Transverse colon (tissue), 4 donors: ENCODE results near the gene DEGS2. TPM values are rescaled to one million over a fixed set of nuclear protein-coding genes. Genes with fewer than 3 reads are reported as not detected.

Source experiments
- DNase-seq: peaks from one replicate; pipeline ENCODE4 v3.0.0-alpha.2; 2019
- H3K27ac ChIP-seq, 4 donors: fragments of 200-600 bp; sonication (generic); 2 replicates each; pipeline ENCODE4 v1.5.1; 2016 to 2018; ENCODE audit warnings: inconsistent platforms in 4 of 4
- H3K27me3 ChIP-seq: fragments of 200-600 bp; sonication (generic); 2 replicates; pipeline ENCODE4 v1.5.1; 2017; ENCODE audit warnings: inconsistent platforms
- H3K36me3 ChIP-seq, 4 donors: fragments of 200-600 bp; sonication (generic); 2 replicates each; pipeline ENCODE4 v1.5.1; 2017 to 2019; ENCODE audit warnings: inconsistent platforms in 4 of 4
- H3K4me1 ChIP-seq, 4 donors: fragments of 200-600 bp; sonication (generic); 2 replicates each; pipeline ENCODE4 v1.5.1; 2017 to 2020; ENCODE audit warnings: inconsistent platforms in 4 of 4
- H3K4me3 ChIP-seq, 4 donors: fragments of 200-600 bp; sonication (generic); 1 replicate in 1 of 4; 2 replicates in 3 of 4; pipeline versions ENCODE4 v1.5.1 to v1.6.1; 2017 to 2019; ENCODE audit warnings: inconsistent platforms in 4 of 4
- H3K9me3 ChIP-seq, 2 donors: fragments of 200-600 bp; sonication (generic); 2 replicates each; pipeline ENCODE4 v1.5.1; 2017 to 2019; ENCODE audit warnings: inconsistent platforms in 2 of 2
- EP300 ChIP-seq: sonication (generic); formaldehyde crosslinking; IDR thresholded peaks from one replicate; pipeline ENCODE4 v1.6.1; 2017; ENCODE audit warnings: antibody characterized with exemption, low read depth
- POLR2A ChIP-seq: fragments of 450-650 bp; IDR thresholded peaks from one replicate; pipeline ENCODE4 v1.6.1; 2016; ENCODE audit warnings: antibody characterized with exemption, mild to moderate bottlenecking, moderate library complexity
- POLR2AphosphoS5 ChIP-seq, 3 donors: sonication (generic); formaldehyde crosslinking; IDR thresholded peaks; one replicate each; pipeline ENCODE4 v1.6.1; 2016; ENCODE audit warnings: antibody characterized with exemption in 3 of 3
- WGBS, 2 donors: methylation state at CpG; one replicate each; pipeline ENCODE4 v1.1.5; 2018; ENCODE audit warnings: low coverage in 1 of 2; 5-methylcytosine and 5-hydroxymethylcytosine counted together
- in situ Hi-C, 4 donors: fragments of 200-750 bp; cut with MboI; loops; one replicate each; pipeline versions ENCODE4 v1.15.0 to v1.15.1; 2017; ENCODE audit warnings: low sequenced_read_pairs in 3 of 4, low pct_ligation_motif_present in 1 of 4, low pct_unique_long_range_greater_than_20kb in 1 of 4
- intact Hi-C: fragments of 100-400 bp; cut with DNase I; formaldehyde crosslinking; loops from one replicate; pipeline ENCODE4 v1.15.1; 2023; ENCODE audit warnings: low total_unique reads
- total RNA-seq, 4 donors: library from RNA; depleted of rRNA; stranded (reverse); fragments of >200 nt; gene quantifications; one replicate each; pipeline ENCODE4 v1.1.0, GENCODE V29; 2016
- TF ChIP-seq, protein P1 (sequence below), 5 experiments: fragments of 200-600 bp in 3 of 5; fragments of 450-650 bp in 2 of 5; sonication (generic) in 3 of 5; IDR thresholded peaks; 1 replicate in 2 of 5; 2 replicates in 3 of 5; pipeline ENCODE4 v1.5.1; 2016 to 2017; ENCODE audit warnings: antibody characterized with exemption in 5 of 5, inconsistent platforms in 3 of 5, mild to moderate bottlenecking in 2 of 5, moderate library complexity in 1 of 5

Gene DEGS2
- total RNA-seq, 4 donors from 2014 or later: 4.9 to 33.2 (median 23.7) TPM

DNA sequence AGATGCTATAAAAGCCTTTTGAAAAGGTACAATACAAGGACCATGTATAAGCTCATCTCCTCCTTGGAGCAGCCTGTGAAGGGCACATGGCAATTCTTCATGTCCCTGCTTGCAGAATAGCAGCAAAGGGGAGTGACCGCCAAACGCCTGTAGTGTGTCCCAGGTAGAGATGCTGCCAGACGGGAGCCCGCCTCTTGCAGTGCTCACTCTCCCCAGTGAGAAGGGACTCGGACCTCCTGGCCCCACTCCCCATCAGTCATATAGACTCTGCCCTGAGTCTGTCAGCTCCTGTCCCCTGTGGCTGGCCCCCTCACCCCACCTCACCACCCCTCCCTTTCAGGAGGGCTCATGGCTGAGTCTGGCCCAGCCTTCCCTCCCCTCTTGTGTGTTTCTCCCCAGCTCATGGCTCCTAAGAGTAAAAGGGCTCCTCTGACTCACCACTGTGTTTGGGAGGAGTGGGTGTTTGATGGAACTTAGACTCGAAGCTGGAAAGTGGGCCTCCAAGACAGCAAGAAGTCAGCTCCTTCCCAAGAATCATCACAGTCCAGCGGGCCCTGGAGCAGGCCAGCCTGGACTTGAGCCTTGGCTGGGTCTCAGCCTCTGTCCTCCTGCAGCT is 40.9 kb downstream of the DEGS2 start:
- Histone ChIP-seq H3K4me3 (no peak overlapping the region), H3K36me3 (no peaks in the 10 kb centered on the region), H3K27me3 (no peaks in the 10 kb centered on the region), H3K9me3 (no peaks in the 10 kb centered on the region), H3K27ac (no peak overlapping the region), H3K4me1 (peaks cover 0 to 3% (median 0%) of the 10 kb centered on the region in 4 donors)
- TF ChIP-seq POLR2AphosphoS5 (IDR thresholded peaks at IDR 0.05) (no peak), EP300 (no peak), POLR2A (no peak)
- TF ChIP-seq, protein P1, sequence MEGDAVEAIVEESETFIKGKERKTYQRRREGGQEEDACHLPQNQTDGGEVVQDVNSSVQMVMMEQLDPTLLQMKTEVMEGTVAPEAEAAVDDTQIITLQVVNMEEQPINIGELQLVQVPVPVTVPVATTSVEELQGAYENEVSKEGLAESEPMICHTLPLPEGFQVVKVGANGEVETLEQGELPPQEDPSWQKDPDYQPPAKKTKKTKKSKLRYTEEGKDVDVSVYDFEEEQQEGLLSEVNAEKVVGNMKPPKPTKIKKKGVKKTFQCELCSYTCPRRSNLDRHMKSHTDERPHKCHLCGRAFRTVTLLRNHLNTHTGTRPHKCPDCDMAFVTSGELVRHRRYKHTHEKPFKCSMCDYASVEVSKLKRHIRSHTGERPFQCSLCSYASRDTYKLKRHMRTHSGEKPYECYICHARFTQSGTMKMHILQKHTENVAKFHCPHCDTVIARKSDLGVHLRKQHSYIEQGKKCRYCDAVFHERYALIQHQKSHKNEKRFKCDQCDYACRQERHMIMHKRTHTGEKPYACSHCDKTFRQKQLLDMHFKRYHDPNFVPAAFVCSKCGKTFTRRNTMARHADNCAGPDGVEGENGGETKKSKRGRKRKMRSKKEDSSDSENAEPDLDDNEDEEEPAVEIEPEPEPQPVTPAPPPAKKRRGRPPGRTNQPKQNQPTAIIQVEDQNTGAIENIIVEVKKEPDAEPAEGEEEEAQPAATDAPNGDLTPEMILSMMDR (IDR thresholded peaks at IDR 0.05): no peak
- in situ Hi-C loops (loop anchor here in 2 of 4 donors (10.0 to 25.0 kb wide), 2 partner anchors 131 to 134 kb away; no protein-coding TSS in a partner anchor), intact Hi-C loops (no loop called here)
- DNase-seq: no peak
- 86% methylated on average over 7 of the region's 7 CpGs; no CpG with 5 or more reads in 1 of the 2 donors for WGBS, 2 donors

DNA sequence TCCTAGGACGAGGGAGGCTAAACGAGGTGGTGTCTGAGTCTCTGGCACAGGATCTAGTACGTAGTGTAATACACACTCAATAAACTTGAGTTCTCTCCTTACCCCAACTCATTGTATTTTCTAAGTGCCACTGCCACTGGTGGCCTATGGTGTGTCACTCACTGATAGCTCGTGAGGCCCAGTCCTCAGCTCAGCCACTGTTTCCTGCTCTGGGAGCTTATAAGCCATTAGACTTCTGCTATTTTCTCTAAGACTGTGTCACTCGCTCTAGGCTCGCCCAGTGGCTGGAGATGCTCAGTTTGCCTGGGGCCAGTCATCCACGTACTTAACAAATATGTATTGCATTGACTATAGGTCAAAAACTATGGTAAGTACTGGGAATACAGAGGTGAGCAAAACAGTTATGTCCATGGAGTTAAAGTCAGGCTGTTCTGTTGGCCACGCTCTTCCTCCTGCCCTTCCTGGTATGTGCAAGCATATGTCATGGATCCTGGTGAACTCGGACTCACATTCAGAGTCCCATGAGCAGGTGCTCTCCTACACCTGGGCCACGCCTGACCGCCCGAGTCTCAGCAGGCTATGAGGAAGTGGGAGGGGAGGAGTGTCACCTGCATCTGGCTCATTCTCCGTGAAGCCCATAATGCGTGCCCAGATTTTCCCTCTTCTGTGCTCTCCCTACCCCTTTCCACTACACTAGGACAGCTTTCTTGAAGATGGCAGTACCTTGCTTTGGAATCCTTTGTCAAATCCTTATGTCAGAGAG is 41.6 kb downstream of the DEGS2 start:
- no peak overlapping the region for H3K27ac ChIP-seq
- no peaks in the 10 kb centered on the region for H3K27me3 ChIP-seq
- TF ChIP-seq POLR2A (no peak), POLR2AphosphoS5 (IDR thresholded peaks at IDR 0.05) (peak in 1 of 3 donors; percentile 22)
- H3K36me3 ChIP-seq: no peaks in the 10 kb centered on the region
- H3K9me3 ChIP-seq: no peaks in the 10 kb centered on the region
- no peak overlapping the region for H3K4me3 ChIP-seq
- intact Hi-C loops (no loop called here), in situ Hi-C loops (loop anchor here in 2 of 4 donors (10.0 to 25.0 kb wide), 2 partner anchors 131 to 133 kb away; no protein-coding TSS in a partner anchor)
- H3K4me1 ChIP-seq: peaks cover 0 to 3% (median 0%) of the 10 kb centered on the region in 4 donors
- 73 to 82% methylated on average over 2 to 14 of the region's 14 CpGs for WGBS, 2 donors
- peak; percentile 65 for DNase-seq

DNA sequence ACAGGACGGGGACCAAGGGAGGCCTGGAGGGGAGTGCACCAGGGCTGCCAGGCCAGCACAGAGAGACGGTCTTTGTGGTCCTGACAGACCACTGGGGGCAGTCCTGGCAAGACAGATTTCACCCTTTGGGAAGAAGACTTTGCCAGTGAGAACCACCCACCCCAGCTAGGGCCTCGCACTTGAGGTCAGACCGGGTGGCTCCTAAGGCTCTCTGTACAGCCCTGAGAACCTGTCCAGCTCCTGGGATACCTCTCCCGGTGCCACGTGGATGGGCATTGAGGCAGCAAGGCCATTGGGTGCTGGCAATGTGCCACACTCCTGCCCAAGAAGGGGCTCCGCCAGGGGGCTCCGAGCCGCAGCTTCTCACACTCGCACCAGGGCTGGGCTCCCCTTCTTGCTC is 42.4 kb downstream of the DEGS2 start:
- no peak for DNase-seq
- no peaks in the 10 kb centered on the region for H3K9me3 ChIP-seq
- 80 to 95% methylated on average over 2 to 9 of the region's 10 CpGs for WGBS, 2 donors
- H3K4me1 ChIP-seq: peaks cover 0 to 3% (median 0%) of the 10 kb centered on the region in 4 donors
- no peaks in the 10 kb centered on the region for H3K27me3 ChIP-seq
- H3K4me3 ChIP-seq: no peak overlapping the region
- intact Hi-C loops: no loop called here
- in situ Hi-C loops: loop anchor here in 2 of 4 donors (10.0 to 25.0 kb wide), 2 partner anchors 130 to 132 kb away; no protein-coding TSS in a partner anchor
- TF ChIP-seq, protein P1 (IDR thresholded peaks at IDR 0.05): no peak
- TF ChIP-seq EP300 (no peak), POLR2AphosphoS5 (IDR thresholded peaks at IDR 0.05) (no peak), POLR2A (no peak)
- H3K36me3 ChIP-seq: no peaks in the 10 kb centered on the region
- H3K27ac ChIP-seq: no peak overlapping the region

DNA sequence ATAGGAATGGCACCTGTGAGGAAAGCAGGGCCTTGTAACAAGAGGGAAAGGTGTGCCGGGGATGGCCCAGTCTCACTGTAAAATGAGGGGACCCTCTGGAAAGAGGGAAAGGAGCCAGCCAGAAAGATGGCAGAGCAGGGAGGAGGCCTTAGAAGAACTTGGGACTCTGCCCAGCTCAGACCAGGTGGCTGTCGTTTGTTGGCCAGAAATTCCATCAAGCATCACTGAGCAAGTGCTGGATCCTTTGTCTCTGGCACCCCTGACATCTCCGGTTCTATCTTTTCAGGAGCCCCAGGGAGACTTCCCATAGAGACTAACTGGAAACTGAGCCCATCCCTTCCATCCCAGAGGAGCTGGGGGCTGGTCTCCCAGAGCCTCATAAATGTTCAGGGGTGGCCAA is 43.3 kb downstream of the DEGS2 start:
- no peaks in the 10 kb centered on the region for H3K27me3 ChIP-seq
- H3K9me3 ChIP-seq: no peaks in the 10 kb centered on the region
- TF ChIP-seq, protein P1 (IDR thresholded peaks at IDR 0.05): no peak
- no peak for TF ChIP-seq POLR2A
- no peak for TF ChIP-seq EP300
- TF ChIP-seq POLR2AphosphoS5 (IDR thresholded peaks at IDR 0.05): no peak
- WGBS, 2 donors: 73 to 100% methylated on average over 1 to 3 of the region's 3 CpGs
- no peak overlapping the region for H3K4me3 ChIP-seq
- in situ Hi-C loops (loop anchor here in 2 of 4 donors (10.0 to 25.0 kb wide), 2 partner anchors 129 to 131 kb away; no protein-coding TSS in a partner anchor), intact Hi-C loops (no loop called here)
- peaks cover 0 to 3% (median 0%) of the 10 kb centered on the region in 4 donors for H3K4me1 ChIP-seq
- H3K36me3 ChIP-seq: no peaks in the 10 kb centered on the region
- H3K27ac ChIP-seq: no peak overlapping the region
- DNase-seq: no peak
